Suprapubic skin (tissue), 4 donors: ENCODE results near the gene ABCD4.

Source experiments
- EP300 ChIP-seq: sonication (generic); formaldehyde crosslinking; IDR thresholded peaks from one replicate; pipeline ENCODE4 v1.6.1; 2017; ENCODE audit warnings: antibody characterized with exemption
- POLR2AphosphoS5 ChIP-seq, 3 donors: sonication (generic); formaldehyde crosslinking; IDR thresholded peaks; one replicate each; pipeline ENCODE4 v1.6.1; 2017; ENCODE audit warnings: antibody characterized with exemption in 3 of 3
- TF ChIP-seq, protein P1 (sequence below), 2 donors: fragments of 200-600 bp in 1 of 2; fragments of 450-650 bp in 1 of 2; sonication (generic) in 1 of 2; IDR thresholded peaks; one replicate each; pipeline ENCODE4 v1.5.1; 2016 to 2019; ENCODE audit warnings: antibody characterized with exemption in 2 of 2, mild to moderate bottlenecking in 1 of 2, moderate library complexity in 1 of 2

DNA sequence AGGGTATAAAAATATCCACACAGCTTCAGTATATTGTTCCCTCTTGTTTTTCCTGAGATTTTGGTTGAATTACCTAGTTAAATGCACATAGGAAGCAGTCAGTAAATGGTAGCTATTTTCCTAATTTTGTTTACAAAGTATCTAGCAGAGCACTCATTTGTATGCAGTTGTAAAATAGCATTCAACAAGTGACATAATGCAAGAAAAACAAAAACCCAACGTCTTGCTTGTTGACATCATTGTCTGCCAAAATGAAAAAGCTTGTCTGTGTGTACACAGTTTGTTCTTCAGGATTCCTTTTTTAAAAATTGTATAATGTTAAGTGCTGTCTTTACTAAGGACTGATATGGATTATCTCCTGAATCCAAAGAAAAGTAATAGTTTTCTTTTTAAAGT, 48.2 kb upstream of the ABCD4 start:
- no peak for TF ChIP-seq POLR2AphosphoS5 (IDR thresholded peaks at IDR 0.05)
- TF ChIP-seq, protein P1, sequence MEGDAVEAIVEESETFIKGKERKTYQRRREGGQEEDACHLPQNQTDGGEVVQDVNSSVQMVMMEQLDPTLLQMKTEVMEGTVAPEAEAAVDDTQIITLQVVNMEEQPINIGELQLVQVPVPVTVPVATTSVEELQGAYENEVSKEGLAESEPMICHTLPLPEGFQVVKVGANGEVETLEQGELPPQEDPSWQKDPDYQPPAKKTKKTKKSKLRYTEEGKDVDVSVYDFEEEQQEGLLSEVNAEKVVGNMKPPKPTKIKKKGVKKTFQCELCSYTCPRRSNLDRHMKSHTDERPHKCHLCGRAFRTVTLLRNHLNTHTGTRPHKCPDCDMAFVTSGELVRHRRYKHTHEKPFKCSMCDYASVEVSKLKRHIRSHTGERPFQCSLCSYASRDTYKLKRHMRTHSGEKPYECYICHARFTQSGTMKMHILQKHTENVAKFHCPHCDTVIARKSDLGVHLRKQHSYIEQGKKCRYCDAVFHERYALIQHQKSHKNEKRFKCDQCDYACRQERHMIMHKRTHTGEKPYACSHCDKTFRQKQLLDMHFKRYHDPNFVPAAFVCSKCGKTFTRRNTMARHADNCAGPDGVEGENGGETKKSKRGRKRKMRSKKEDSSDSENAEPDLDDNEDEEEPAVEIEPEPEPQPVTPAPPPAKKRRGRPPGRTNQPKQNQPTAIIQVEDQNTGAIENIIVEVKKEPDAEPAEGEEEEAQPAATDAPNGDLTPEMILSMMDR (IDR thresholded peaks at IDR 0.05): no peak
- TF ChIP-seq EP300: no peak
